ENCODE measurements around the gene OCRL. TPM values are rescaled to one million over a fixed set of nuclear protein-coding genes. Genes with fewer than 3 reads are reported as not detected.
A peak's percentile ranks its signal among the peaks of the same experiment; 100 is the strongest.

Gene OCRL
- total and polyA plus RNA-seq, 2 of the 4 experiments (the other 2 are of a cell fraction), result 19.4 to 20.6 TPM

DNA sequence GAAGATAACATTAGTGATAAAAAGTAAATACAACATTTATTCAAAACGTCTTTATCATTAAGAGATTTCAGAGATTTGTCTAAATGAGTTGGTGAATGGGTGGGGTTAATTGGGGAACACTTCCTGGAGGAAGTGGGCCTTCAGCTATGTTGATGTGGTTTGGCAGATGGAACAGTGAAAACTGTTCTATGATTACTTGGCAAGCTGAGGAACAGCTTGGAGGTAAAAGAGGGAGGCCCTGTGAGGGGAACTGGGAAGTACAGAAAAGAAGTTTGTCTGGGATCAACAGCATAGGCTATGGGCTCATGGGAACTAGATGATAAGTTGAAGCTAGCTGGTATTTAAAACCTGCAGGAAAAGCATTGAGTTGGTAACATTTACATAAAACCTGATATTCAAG, 26.0 kb downstream of the OCRL start:
- POLR2A ChIA-PET (ENCODE audit: unreplicated experiment), result no interaction called here
- no peak overlapping the region for H3K4me2 ChIP-seq (ENCODE audit: low read depth, low read length)
- no peak overlapping the region for H4K8ac ChIP-seq (ENCODE audit: low read depth in 2 of 2, low read length in 2 of 2)
- H3K23ac ChIP-seq (ENCODE audit: low read depth, low read length), result no peak overlapping the region
- in situ Hi-C loops (cut with MboI; ENCODE audit: low sequenced_read_pairs), result no loop called here
- H3K79me1 ChIP-seq (ENCODE audit: low read depth in 1 of 2, low read length in 2 of 2), result no peaks in the 10 kb centered on the region
- H3K27ac ChIP-seq (ENCODE audit: insufficient read depth, low read length), result no peak overlapping the region
- H2BK5ac ChIP-seq (ENCODE audit: low read depth, low read length, poor library complexity, severe bottlenecking), result no peak overlapping the region
- TF ChIP-seq, protein P1, sequence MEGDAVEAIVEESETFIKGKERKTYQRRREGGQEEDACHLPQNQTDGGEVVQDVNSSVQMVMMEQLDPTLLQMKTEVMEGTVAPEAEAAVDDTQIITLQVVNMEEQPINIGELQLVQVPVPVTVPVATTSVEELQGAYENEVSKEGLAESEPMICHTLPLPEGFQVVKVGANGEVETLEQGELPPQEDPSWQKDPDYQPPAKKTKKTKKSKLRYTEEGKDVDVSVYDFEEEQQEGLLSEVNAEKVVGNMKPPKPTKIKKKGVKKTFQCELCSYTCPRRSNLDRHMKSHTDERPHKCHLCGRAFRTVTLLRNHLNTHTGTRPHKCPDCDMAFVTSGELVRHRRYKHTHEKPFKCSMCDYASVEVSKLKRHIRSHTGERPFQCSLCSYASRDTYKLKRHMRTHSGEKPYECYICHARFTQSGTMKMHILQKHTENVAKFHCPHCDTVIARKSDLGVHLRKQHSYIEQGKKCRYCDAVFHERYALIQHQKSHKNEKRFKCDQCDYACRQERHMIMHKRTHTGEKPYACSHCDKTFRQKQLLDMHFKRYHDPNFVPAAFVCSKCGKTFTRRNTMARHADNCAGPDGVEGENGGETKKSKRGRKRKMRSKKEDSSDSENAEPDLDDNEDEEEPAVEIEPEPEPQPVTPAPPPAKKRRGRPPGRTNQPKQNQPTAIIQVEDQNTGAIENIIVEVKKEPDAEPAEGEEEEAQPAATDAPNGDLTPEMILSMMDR (conservative IDR thresholded peaks at IDR 0.05; ENCODE audit: low read depth, low read length), result no peak
- no peak for TF ChIP-seq MAZ (IDR thresholded peaks at IDR 0.05; ENCODE audit: borderline replicate concordance, low read depth, low read length)
- TF ChIP-seq SMC3 (IDR thresholded peaks at IDR 0.05; ENCODE audit: low read depth, low read length), result no peak
- TF ChIP-seq, protein P2, sequence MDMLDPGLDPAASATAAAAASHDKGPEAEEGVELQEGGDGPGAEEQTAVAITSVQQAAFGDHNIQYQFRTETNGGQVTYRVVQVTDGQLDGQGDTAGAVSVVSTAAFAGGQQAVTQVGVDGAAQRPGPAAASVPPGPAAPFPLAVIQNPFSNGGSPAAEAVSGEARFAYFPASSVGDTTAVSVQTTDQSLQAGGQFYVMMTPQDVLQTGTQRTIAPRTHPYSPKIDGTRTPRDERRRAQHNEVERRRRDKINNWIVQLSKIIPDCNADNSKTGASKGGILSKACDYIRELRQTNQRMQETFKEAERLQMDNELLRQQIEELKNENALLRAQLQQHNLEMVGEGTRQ (IDR thresholded peaks at IDR 0.05; ENCODE audit: low read depth, low read length), result no peak
- TF ChIP-seq RFX5 (IDR thresholded peaks at IDR 0.05; ENCODE audit: low read depth, low read length), result no peak
- H2AK5ac ChIP-seq (ENCODE audit: low read depth, low read length), result no peak overlapping the region
- no peaks in the 10 kb centered on the region; the same call in 1 of the 2 replicates for H3K27me3 ChIP-seq (ENCODE audit: control insufficient read depth, insufficient read depth, low read length)
- H2BK20ac ChIP-seq (ENCODE audit: low read depth, low read length), result no peak overlapping the region
- H4K5ac ChIP-seq (ENCODE audit: low read depth, low read length), result no peak overlapping the region
- DNase-seq, result peak; percentile 23
- no TSS peak for BruUV-seq (replicated peaks)
- H2BK120ac ChIP-seq (ENCODE audit: low read depth, low read length), result no peak overlapping the region
- H4K20me1 ChIP-seq (ENCODE audit: insufficient read depth, low read length), result no peaks in the 10 kb centered on the region
- ATAC-seq (ENCODE audit: low read depth), result no peak
- dilution Hi-C loops (cut with HindIII; ENCODE audit: low sequenced_read_pairs, unreplicated experiment), result no loop called here
- H3K4ac ChIP-seq (ENCODE audit: low read depth, low read length), result no peak overlapping the region
- H4K91ac ChIP-seq (ENCODE audit: insufficient read depth, low read depth, low read length), result no peak overlapping the region
- H3K4me3 ChIP-seq (ENCODE audit: insufficient read depth, low read depth, low read length), result no peak overlapping the region
- intact Hi-C loops (cut with micrococcal nuclease), result no loop called here
- no peaks in the 10 kb centered on the region for H3K9me1 ChIP-seq (ENCODE audit: insufficient read depth, low read length)
- no peak overlapping the region for H3K56ac ChIP-seq (ENCODE audit: extremely low read depth, insufficient read depth, low read length)
- H3K14ac ChIP-seq (replicated peaks; ENCODE audit: low read depth, low read length), result no peak overlapping the region
- H2BK15ac ChIP-seq (ENCODE audit: low read depth, low read length), result no peak overlapping the region
- H2AFZ ChIP-seq (replicated peaks; ENCODE audit: low read length, poor library complexity), result no peak overlapping the region
- H2AK9ac ChIP-seq (replicated peaks; ENCODE audit: low read depth, low read length, poor library complexity), result no peak overlapping the region
- CTCF ChIA-PET, result no interaction called here
- H3K9me3 ChIP-seq (ENCODE audit: control insufficient read depth, insufficient read depth, low read length), result no peaks in the 10 kb centered on the region
- peaks cover 9% of the 10 kb centered on the region for H3K36me3 ChIP-seq (ENCODE audit: control insufficient read depth, insufficient read depth, low read length)
- H3K4me1 ChIP-seq (ENCODE audit: control insufficient read depth, insufficient read depth, low read length), result no peaks in the 10 kb centered on the region
- no peak overlapping the region for H3K18ac ChIP-seq (ENCODE audit: low read depth, low read length)
- WGBS, 2 experiments (ENCODE audit: extremely low coverage in 2 of 2, insufficient read length in 1 of 2), result no CpG with 5 or more reads among the region's 1 CpG
- no peak overlapping the region for H3K9ac ChIP-seq (ENCODE audit: low read depth, low read length)

Measured in IMR-90 (cell line).